Activated T-cell treated with anti-CD3 and anti-CD28 coated beads for 1 hour (primary cell): ENCODE data around the gene CTTNBP2NL.
A peak's percentile ranks its signal among the peaks of the same experiment; 100 is the strongest.

Experiments used
- DNase-seq: peaks from one replicate; pipeline ENCODE4 v3.0.0-alpha.2; 2020; ENCODE audit warnings: low read depth

Gene CTTNBP2NL, protein sequence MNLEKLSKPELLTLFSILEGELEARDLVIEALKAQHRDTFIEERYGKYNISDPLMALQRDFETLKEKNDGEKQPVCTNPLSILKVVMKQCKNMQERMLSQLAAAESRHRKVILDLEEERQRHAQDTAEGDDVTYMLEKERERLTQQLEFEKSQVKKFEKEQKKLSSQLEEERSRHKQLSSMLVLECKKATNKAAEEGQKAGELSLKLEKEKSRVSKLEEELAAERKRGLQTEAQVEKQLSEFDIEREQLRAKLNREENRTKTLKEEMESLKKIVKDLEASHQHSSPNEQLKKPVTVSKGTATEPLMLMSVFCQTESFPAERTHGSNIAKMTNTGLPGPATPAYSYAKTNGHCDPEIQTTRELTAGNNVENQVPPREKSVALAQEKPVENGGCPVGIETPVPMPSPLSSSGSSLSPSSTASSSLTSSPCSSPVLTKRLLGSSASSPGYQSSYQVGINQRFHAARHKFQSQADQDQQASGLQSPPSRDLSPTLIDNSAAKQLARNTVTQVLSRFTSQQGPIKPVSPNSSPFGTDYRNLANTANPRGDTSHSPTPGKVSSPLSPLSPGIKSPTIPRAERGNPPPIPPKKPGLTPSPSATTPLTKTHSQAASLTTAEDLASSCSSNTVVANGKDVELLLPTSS

GRCh38 chr1:112395821-112396652, at the start of gene CTTNBP2NL:
Gene CTTNBP2NL (plus strand): TSS chr1:112396214. CDS start chr1:112416166, 19,952 bp downstream.
- peak; percentile 76 for DNase-seq

DNA sequence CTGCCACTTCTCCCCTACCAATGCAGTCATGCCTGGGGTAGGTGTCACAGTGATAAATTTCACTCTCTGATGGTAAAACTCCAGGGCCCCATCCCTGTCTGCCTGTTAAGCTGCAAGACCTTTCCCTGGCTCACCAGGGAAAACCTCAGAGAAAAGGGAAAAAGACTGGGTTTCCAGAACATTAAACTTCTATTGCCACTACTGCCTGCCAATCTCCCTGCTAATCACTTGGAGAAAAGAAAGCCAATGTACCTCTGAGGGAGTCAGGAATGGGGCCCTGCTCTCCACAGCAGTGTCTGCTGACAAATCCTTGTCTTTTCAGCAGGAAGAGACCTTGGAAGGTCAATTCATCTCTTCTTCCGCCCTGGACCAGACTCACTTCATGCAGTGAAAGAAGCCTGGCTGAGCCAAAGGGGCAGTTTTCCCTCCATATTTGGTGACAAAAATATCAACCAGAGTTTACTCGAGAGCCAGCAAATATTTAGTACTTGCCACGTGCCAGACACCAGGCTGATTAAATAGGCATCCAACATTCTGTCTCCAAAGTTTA, 49.1 kb upstream of the CTTNBP2NL start:
- DNase-seq = no peak

DNA sequence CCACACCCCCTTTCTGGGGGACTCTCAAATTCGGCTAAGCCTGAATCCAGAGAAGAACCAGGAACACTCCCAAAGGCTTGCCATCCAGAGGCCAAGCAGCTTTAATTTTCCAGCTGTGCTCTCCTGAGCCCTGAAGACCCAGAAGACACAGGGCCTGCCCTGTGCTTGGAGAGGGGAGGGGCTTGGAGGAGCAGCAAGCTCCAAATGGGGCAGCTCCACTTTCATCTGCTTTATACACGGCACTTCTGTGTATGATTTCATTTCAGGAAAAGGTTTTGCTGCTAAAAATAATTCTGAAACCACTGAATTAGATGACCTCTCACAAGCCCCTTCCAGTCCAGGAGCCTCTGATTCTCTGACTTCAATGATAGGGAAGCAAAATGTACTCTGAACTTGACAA, 39.2 kb upstream of the CTTNBP2NL start:
- no peak for DNase-seq

GRCh38 chr1:112357467-112357866, 38.5 kb upstream of the CTTNBP2NL start:
- DNase-seq = no peak

- DNase-seq = no peak
Measured at GRCh38 chr1:112358061-112358770, 37.8 kb upstream of the CTTNBP2NL start.

- peak; percentile 16 for DNase-seq
Measured at GRCh38 chr1:112358798-112359408, 37.1 kb upstream of the CTTNBP2NL start.

GRCh38 chr1:112359961-112360767, 35.9 kb upstream of the CTTNBP2NL start:
- DNase-seq = no peak

- no peak for DNase-seq
Measured at GRCh38 chr1:112363636-112364035, 32.4 kb upstream of the CTTNBP2NL start.

- no peak for DNase-seq
Measured at GRCh38 chr1:112368198-112368597, 27.8 kb upstream of the CTTNBP2NL start.

DNA sequence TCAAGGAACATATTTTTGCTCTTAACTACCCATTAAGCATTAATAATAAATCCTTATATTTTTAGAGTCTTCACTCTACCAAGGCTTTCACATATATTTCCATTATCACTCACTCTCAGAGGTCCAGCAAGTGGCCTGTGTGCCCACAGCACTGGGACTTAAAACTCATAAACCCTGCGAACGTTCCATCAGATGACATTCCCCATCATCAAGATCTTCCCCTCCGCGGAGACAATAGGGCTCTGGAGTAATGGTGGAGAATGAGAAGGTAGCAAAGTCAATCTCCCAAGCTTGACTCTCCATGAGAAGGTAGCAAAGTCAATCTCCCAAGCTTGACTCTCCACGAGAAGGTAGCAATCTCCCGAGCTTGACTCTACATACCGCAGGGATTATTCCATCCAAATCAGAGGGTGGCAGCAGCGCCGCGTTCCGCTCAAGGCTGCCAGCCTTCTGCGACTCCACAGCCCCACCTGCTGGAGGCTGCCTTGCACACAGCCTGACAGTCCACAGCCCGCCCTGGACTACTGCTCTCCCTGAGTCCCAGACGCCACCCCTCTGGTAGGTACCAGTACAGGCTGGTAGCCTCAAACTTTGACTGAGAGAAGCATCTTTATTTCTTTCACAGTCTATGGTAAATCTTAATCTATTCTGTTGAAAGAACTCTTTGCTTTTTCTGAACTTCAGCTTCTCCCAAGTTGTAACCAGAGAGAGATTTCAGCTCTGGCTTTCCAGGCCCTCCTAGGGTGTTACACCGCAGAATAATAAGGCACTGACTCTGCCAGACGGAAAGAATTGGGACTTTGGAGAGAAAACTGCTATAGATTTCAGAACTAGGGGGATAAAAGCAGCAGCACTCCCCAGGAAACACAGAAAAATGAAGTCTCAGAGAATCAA, 26.4 kb upstream of the CTTNBP2NL start:
- peak; percentile 81 for DNase-seq

DNA sequence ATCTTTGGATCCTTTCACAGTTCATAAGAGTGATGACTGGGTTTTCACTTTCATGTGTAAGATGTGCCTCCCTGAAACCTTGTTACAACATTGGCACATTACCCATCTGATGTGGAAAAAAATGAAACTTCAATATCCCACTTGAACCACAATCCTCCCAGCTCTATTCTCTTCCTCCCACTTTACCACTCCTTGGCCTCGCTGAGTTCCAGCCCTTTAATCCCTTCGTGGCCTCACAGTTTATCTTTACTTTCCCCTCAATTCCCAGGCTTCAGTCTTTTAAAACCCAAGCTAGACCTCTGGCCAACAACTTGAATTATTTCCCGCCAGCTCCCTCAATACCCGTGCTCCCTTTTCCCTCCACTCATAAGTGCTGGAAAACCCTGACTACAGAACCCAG, 25.0 kb upstream of the CTTNBP2NL start:
- DNase-seq = no peak

DNA sequence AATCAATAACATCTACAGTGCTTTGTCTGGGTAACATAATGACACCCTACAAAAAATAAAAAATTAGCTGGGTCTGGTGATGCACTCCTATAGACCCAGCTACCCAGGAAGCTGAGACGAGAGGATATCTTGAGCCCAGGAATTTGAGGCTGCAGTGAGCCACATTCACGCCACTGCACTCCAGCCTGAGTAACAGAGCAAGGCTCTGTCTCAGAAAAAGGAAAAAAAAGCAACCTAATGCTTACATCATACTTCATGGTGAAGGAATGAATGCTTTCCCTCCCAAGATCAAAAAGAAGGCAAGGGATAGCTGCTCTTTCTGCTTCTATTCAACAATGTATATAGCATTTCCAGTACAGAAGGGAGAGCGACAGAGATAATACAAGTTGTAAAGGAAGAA, 24.2 kb upstream of the CTTNBP2NL start:
- no peak for DNase-seq

- no peak for DNase-seq
Measured at GRCh38 chr1:112373806-112374205, 22.2 kb upstream of the CTTNBP2NL start.

DNA sequence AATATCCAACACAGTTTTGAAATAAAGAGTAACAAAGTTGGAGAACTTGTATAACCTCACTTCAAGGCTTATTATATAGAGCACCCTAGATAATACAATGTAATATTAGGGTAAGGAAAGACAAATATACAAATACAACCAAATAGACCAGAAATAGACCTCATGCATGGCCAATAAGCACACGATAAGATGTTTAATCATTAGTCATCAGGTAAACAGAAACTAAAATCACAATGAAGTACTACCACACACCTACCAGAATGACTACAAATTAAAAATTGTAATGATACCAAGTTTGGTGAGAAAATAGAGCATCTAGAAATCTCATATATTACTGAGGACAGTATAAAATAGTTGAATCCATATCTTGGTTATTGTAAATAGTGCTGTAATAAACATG, 20.3 kb upstream of the CTTNBP2NL start:
- DNase-seq = no peak

DNA sequence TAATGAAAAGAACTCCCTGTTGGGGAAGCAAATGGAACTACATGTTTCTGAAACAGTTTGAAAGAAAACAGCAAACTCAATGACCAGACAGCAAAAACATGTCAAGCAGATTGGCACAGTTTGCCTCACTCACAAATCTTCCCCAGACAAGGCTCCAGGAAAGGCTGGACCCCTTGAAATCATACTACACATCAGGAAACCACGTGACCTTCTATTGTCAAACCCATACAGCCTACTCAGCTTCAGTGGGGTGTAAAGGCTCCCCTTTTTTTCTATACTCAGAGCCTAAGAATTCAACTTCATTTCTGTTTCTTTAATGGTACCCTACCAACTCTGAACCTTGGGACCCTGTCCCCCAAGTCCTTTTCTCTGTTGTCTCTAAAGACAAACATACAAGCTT, 15.7 kb upstream of the CTTNBP2NL start:
- no peak for DNase-seq

DNA sequence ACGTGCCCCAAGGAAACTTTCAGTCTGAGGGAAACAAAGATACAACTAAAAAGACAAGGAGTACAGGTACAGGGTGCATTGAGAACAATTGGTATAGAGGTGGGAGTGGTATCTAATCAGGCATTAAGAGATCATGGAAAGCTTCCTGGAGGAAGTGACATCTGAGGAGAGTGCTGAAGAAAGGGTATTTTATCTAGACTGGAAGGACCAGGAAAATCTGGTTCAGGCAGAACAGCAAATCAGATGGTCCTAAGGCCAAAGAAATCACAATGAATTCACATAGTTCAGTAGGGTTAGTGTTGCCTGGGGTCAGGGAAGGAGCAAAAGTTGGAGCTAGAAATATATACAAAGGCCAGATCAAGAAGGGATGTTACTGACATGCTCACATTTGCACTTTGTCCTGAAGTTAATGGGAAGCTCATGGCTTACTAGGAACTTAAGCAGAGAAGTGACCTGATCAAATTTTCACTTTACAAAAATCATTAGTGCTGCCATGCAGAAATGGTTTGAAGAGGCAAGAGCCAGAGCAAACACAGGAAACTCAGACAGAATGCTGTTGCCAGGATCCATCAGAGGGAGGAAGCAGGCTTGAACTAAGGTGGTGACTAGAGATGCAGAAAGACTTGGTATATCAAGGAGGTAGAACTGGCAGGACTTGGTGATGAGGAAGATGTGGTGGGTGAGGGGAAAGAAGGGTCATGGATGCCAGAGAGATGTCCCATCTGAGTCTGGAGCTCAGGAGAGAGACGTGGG, 14.5 kb upstream of the CTTNBP2NL start:
- no peak for DNase-seq

GRCh38 chr1:112383759-112384370, 12.1 kb upstream of the CTTNBP2NL start:
- DNase-seq = no peak
